Body of pancreas (tissue), 4 donors: Measurements from ENCODE around the gene METRNL. TPM values are rescaled to one million over a fixed set of nuclear protein-coding genes. Genes with fewer than 3 reads are reported as not detected.

Experiments used
- ATAC-seq: fragments of 150-250 bp; one replicate; pipeline ENCODE4 v1.9.1; 2016
- DNase-seq, 4 donors: peaks; one replicate each; pipeline ENCODE4 v3.0.0-alpha.2; 2019
- H3K27ac ChIP-seq, 4 donors: fragments of 200-600 bp; sonication (generic); 1 replicate in 3 of 4; 2 replicates in 1 of 4; pipeline versions ENCODE4 v1.5.1 to v1.6.1; 2016 to 2019; ENCODE audit warnings: mild to moderate bottlenecking in 1 of 4, mixed read lengths in 1 of 4, moderate library complexity in 1 of 4
- H3K27me3 ChIP-seq, 2 donors: fragments of 200-600 bp; sonication (generic); one replicate each; pipeline ENCODE4 v1.6.0; 2016; ENCODE audit warnings: mild to moderate bottlenecking in 1 of 2
- H3K36me3 ChIP-seq, 2 donors: fragments of 200-600 bp; sonication (generic); replicated peaks in 1 of 2; 2 replicates each; pipeline ENCODE4 v1.5.1; 2016; ENCODE audit warnings: low read depth in 2 of 2; ENCODE audit not compliant: insufficient read depth in 1 of 2
- H3K4me1 ChIP-seq: fragments of 200-600 bp; sonication (generic); one replicate; pipeline ENCODE4 v1.6.0; 2016
- H3K4me3 ChIP-seq, 2 donors: fragments of 200-600 bp; sonication (generic); 1 replicate in 1 of 2; 2 replicates in 1 of 2; pipeline ENCODE4 v1.5.1; 2016 to 2019
- H3K9me3 ChIP-seq, 3 donors: fragments of 200-600 bp; sonication (generic); 1 replicate in 2 of 3; 2 replicates in 1 of 3; pipeline ENCODE4 v1.5.1; 2016
- POLR2A ChIP-seq, 3 donors: fragments of 450-650 bp; IDR thresholded peaks; one replicate each; pipeline ENCODE4 v1.6.1; 2016; ENCODE audit warnings: antibody characterized with exemption in 3 of 3, mild to moderate bottlenecking in 2 of 3
- WGBS, 2 donors: methylation state at CpG; one replicate each; pipeline ENCODE4 v1.1.5; 2017; 5-methylcytosine and 5-hydroxymethylcytosine counted together
- intact Hi-C: fragments of 100-400 bp; cut with DNase I; formaldehyde crosslinking; loops from one replicate; pipeline ENCODE4 v1.15.1; 2023
- total RNA-seq, 2 donors: library from RNA; depleted of rRNA; stranded (reverse); fragments of >200 nt; gene quantifications; one replicate each; pipeline ENCODE4 v1.1.0, GENCODE V29; 2016
- TF ChIP-seq, protein P1 (sequence below), 7 experiments: fragments of 450-650 bp in 4 of 7; fragments of 200-600 bp in 3 of 7; sonication (generic) in 3 of 7; IDR thresholded peaks; one replicate each; pipeline ENCODE4 v1.5.1; 2016 to 2019; ENCODE audit warnings: antibody characterized with exemption in 7 of 7

Gene METRNL
- total RNA-seq, 2 donors from 2014 or later: 21.3 to 26.4 TPM

DNA sequence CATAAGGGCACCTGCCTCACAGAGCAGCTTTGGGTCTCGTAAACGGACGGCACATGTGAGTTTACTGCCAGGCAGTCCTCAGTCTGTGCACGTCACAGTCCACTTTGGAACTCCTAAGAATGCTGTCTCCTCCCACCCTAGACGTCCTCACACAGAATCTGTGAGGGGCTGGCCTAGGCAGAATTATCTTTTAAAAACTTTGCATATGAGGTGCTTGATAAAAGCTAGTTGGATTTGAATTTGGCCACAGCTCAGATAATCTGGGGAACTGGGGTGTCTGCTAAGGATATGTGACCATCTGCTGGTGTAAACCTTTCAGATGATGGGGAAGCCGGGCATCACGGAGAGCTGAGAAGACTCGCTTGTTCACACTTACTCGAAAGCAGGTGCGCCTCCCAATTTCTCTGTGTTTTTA lies 64.4 kb downstream of the METRNL start:
- no peak for TF ChIP-seq POLR2A (IDR thresholded peaks at IDR 0.05)
- TF ChIP-seq, protein P1, sequence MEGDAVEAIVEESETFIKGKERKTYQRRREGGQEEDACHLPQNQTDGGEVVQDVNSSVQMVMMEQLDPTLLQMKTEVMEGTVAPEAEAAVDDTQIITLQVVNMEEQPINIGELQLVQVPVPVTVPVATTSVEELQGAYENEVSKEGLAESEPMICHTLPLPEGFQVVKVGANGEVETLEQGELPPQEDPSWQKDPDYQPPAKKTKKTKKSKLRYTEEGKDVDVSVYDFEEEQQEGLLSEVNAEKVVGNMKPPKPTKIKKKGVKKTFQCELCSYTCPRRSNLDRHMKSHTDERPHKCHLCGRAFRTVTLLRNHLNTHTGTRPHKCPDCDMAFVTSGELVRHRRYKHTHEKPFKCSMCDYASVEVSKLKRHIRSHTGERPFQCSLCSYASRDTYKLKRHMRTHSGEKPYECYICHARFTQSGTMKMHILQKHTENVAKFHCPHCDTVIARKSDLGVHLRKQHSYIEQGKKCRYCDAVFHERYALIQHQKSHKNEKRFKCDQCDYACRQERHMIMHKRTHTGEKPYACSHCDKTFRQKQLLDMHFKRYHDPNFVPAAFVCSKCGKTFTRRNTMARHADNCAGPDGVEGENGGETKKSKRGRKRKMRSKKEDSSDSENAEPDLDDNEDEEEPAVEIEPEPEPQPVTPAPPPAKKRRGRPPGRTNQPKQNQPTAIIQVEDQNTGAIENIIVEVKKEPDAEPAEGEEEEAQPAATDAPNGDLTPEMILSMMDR (IDR thresholded peaks at IDR 0.05): no peak
- H3K36me3 ChIP-seq: no peaks in the 10 kb centered on the region
- no peaks in the 10 kb centered on the region for H3K27me3 ChIP-seq
- 83 to 85% methylated on average over 10 of the region's 10 CpGs for WGBS, 2 donors
- no peak overlapping the region for H3K27ac ChIP-seq
- ATAC-seq (no peak), DNase-seq (no peak)
- H3K4me1 ChIP-seq: no peaks in the 10 kb centered on the region
- no peak overlapping the region for H3K4me3 ChIP-seq
- intact Hi-C loops: no loop called here
- H3K9me3 ChIP-seq: no peaks in the 10 kb centered on the region

Other genes starting within 250 kb of the METRNL start
- gene ZNF750, start 239.6 kb upstream of the METRNL start, total RNA-seq: not detected